Measurements from ENCODE around the gene ARL16.

Gene ARL16

GRCh38 chr17:81647640-81648012 is 36.0 kb downstream of the ARL16 start:
- Histone ChIP-seq H3K36me3 (replicated peaks; ENCODE audit: low read depth, low read length) (no peaks in the 10 kb centered on the region), H3K79me2 (ENCODE audit: low read length) (no peaks in the 10 kb centered on the region), H3K9ac (ENCODE audit: low read length) (no peak overlapping the region), H3K27me3 (ENCODE audit: low read depth, low read length) (no peaks in the 10 kb centered on the region), H3K4me3 (ENCODE audit: low read length) (no peak overlapping the region), H2AFZ (ENCODE audit: low read depth, low read length) (no peak overlapping the region), H3K4me1 (ENCODE audit: low read length) (no peaks in the 10 kb centered on the region), H4K20me1 (ENCODE audit: insufficient read depth, low read length) (no peaks in the 10 kb centered on the region), H3K27ac (ENCODE audit: low read length) (no peak overlapping the region), H3K9me3 (ENCODE audit: insufficient read depth, low read length) (no peaks in the 10 kb centered on the region), H3K4me2 (ENCODE audit: low read length) (no peak overlapping the region)
- TF ChIP-seq EZH2phosphoT487 (IDR thresholded peaks at IDR 0.05; ENCODE audit: low read depth) (no peak), CTCF (IDR thresholded peaks at IDR 0.05; ENCODE audit: low read depth, low read length) (no peak)

- no peak overlapping the region for H2AFZ ChIP-seq (ENCODE audit: low read depth, low read length)
Observed at GRCh38 chr17:81646869-81647600, 36.6 kb downstream of the ARL16 start.

GRCh38 chr17:81644976-81645952 is 38.3 kb downstream of the ARL16 start:
- Histone ChIP-seq H3K79me2 (ENCODE audit: low read length) (no peaks in the 10 kb centered on the region), H4K20me1 (ENCODE audit: insufficient read depth, low read length) (no peaks in the 10 kb centered on the region), H3K27me3 (ENCODE audit: low read depth, low read length) (no peaks in the 10 kb centered on the region), H3K4me2 (ENCODE audit: low read length) (no peak overlapping the region), H2AFZ (ENCODE audit: low read depth, low read length) (no peak overlapping the region), H3K27ac (ENCODE audit: low read length) (no peak overlapping the region), H3K4me3 (ENCODE audit: low read length) (no peak overlapping the region), H3K4me1 (ENCODE audit: low read length) (no peaks in the 10 kb centered on the region), H3K9ac (ENCODE audit: low read length) (no peak overlapping the region), H3K9me3 (ENCODE audit: insufficient read depth, low read length) (no peaks in the 10 kb centered on the region), H3K36me3 (replicated peaks; ENCODE audit: low read depth, low read length) (no peaks in the 10 kb centered on the region)
- TF ChIP-seq EZH2phosphoT487 (IDR thresholded peaks at IDR 0.05; ENCODE audit: low read depth) (no peak), CTCF (IDR thresholded peaks at IDR 0.05; ENCODE audit: low read depth, low read length) (no peak)

More at GRCh38 chr17:81646869-81647600, 36.6 kb downstream of the ARL16 start:
- H3K4me3 ChIP-seq (ENCODE audit: low read length) = no peak overlapping the region
- H3K27ac ChIP-seq (ENCODE audit: low read length) = no peak overlapping the region
- no peaks in the 10 kb centered on the region for H3K4me1 ChIP-seq (ENCODE audit: low read length)
- H3K9ac ChIP-seq (ENCODE audit: low read length) = no peak overlapping the region
- H3K27me3 ChIP-seq (ENCODE audit: low read depth, low read length) = no peaks in the 10 kb centered on the region
- TF ChIP-seq CTCF (IDR thresholded peaks at IDR 0.05; ENCODE audit: low read depth, low read length) (no peak), EZH2phosphoT487 (IDR thresholded peaks at IDR 0.05; ENCODE audit: low read depth) (no peak)
- H3K9me3 ChIP-seq (ENCODE audit: insufficient read depth, low read length) = no peaks in the 10 kb centered on the region
- H3K4me2 ChIP-seq (ENCODE audit: low read length) = no peak overlapping the region
- H3K36me3 ChIP-seq (replicated peaks; ENCODE audit: low read depth, low read length) = no peaks in the 10 kb centered on the region
- no peaks in the 10 kb centered on the region for H4K20me1 ChIP-seq (ENCODE audit: insufficient read depth, low read length)
- no peaks in the 10 kb centered on the region for H3K79me2 ChIP-seq (ENCODE audit: low read length)

GRCh38 chr17:81644496-81644895 is 39.1 kb downstream of the ARL16 start:
- no peak overlapping the region for H2AFZ ChIP-seq (ENCODE audit: low read depth, low read length)
- no peak overlapping the region for H3K4me3 ChIP-seq (ENCODE audit: low read length)
- H3K4me2 ChIP-seq (ENCODE audit: low read length) = no peak overlapping the region
- H3K27me3 ChIP-seq (ENCODE audit: low read depth, low read length) = no peaks in the 10 kb centered on the region
- H3K79me2 ChIP-seq (ENCODE audit: low read length) = no peaks in the 10 kb centered on the region
- H3K9me3 ChIP-seq (ENCODE audit: insufficient read depth, low read length) = no peaks in the 10 kb centered on the region
- H3K9ac ChIP-seq (ENCODE audit: low read length) = no peak overlapping the region
- no peaks in the 10 kb centered on the region for H3K36me3 ChIP-seq (replicated peaks; ENCODE audit: low read depth, low read length)
- no peak overlapping the region for H3K27ac ChIP-seq (ENCODE audit: low read length)
- no peaks in the 10 kb centered on the region for H3K4me1 ChIP-seq (ENCODE audit: low read length)
- H4K20me1 ChIP-seq (ENCODE audit: insufficient read depth, low read length) = no peaks in the 10 kb centered on the region
- TF ChIP-seq CTCF (IDR thresholded peaks at IDR 0.05; ENCODE audit: low read depth, low read length) = no peak
- no peak for TF ChIP-seq EZH2phosphoT487 (IDR thresholded peaks at IDR 0.05; ENCODE audit: low read depth)

Measured in OCI-LY3 (cell line).